Hematopoietic multipotent progenitor cell treated with erythropoietin and hydrocortisone succinate and interleukin-3 and kit ligand, for 8 days (in vitro differentiated cells): ENCODE data around the gene PLEKHG2.
"Not testable (repeated sequence)": the region's sequence is repeated elsewhere in the genome, so short reads cannot be mapped to it uniquely, and the experiment has no call there.

Experiments
- DNase-seq: peaks from one replicate; pipeline ENCODE4 v3.0.0-alpha.2; 2015

Gene PLEKHG2

DNA sequence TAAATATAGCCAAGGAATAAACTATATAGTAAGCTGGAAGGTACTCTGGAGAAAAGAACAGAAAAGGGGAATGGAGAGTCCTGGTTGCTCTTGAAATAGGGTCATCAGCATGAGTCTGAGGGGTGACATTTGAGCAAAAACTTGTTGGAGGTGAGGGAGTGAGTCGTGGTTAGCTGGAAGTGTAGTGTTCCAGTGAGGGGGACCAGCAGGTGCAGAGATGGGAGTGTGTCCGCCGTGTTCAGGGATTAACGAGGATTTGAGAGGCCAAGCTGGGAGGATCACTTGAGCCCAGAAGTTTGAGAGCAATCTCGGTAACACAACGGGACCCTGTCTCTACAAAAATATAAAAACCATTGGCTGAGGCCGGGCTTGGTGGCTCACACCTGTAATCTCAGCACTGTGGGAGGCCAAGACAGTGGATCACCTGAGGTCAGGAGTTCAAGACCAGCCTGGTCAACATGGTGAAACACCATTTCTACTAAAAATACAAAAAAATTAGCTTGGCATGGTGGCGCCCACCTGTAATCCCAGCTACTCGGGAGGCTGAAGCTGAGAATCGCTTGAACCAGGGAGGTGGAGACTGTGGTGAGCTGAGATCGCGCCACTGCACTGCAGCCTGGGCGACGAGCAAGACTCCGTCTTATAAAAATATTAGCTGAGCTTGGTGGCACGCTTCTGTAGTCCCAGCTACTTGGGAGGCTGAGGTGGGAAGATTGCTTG, 34.1 kb downstream of the PLEKHG2 start:
- no peak for DNase-seq

DNA sequence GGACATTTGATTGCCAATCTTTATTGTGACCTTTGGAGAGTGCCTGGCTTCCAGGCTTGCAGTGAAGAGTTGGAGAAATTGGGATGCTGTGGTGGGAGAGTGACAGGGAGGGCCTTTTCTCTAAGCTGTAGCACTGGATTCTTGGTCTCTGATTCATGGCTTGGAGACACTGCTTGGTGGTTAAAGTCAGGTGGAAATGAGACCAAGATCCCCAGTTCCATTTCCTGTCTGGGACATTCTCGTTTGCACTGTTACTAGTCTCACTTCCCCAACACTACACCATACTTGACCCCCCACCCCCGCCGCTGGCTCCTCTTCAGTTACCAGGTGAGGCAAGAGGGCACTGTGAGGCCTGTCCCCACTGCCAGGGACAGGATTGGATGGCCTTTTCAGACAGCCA, 35.8 kb downstream of the PLEKHG2 start:
- DNase-seq = no peak

GRCh38 chr19:39449116-39449797, 36.8 kb downstream of the PLEKHG2 start:
- no peak for DNase-seq

GRCh38 chr19:39451257-39451656, 38.8 kb downstream of the PLEKHG2 start:
- not testable (repeated sequence) for DNase-seq

GRCh38 chr19:39463403-39463802, 50.9 kb downstream of the PLEKHG2 start:
- no peak for DNase-seq

DNA sequence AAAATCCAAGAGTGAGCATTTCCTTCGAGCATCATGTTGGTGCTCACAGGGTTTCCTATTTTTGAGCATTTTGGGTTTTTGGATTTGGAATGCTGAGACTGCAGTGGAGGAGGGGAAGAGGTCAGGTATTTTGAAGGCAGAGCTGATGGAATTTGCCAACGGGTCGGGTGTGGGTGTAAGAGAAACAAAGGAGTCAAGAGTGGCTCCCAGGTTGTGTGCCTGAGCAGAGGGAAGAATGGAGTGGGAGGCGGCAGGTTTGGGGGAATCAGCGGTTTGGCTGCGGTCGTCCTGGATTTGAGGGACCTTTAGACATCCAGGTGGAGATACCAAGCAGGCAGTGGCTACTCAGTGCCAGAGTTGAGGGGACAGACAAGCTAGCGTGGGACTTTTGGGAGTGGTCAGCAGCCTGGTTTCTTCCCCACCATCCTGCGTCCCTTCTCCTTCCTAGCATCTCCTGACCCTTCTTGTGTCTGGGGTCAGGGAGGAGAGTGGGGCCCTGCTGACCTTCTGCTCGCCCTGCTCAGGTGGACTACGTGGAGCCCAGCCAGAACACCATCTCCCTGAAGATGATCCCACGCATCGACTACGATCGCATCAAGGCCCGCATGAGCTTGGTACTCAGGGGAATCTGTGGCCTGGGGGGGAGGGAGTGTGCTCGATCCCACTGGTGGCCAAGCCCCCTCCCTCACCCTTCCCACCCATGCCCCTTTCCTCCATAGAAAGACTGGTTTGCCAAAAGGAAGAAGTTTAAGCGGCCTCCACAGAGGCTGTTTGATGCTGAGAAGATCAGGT, 53.7 kb downstream of the PLEKHG2 start:
- no peak for DNase-seq

- no peak for DNase-seq
Observed at GRCh38 chr19:39467941-39468340, 55.5 kb downstream of the PLEKHG2 start.

- DNase-seq = no peak
Observed at GRCh38 chr19:39469036-39469435, 56.6 kb downstream of the PLEKHG2 start.

- no peak for DNase-seq
Observed at GRCh38 chr19:39469567-39469966, 57.1 kb downstream of the PLEKHG2 start.

DNA sequence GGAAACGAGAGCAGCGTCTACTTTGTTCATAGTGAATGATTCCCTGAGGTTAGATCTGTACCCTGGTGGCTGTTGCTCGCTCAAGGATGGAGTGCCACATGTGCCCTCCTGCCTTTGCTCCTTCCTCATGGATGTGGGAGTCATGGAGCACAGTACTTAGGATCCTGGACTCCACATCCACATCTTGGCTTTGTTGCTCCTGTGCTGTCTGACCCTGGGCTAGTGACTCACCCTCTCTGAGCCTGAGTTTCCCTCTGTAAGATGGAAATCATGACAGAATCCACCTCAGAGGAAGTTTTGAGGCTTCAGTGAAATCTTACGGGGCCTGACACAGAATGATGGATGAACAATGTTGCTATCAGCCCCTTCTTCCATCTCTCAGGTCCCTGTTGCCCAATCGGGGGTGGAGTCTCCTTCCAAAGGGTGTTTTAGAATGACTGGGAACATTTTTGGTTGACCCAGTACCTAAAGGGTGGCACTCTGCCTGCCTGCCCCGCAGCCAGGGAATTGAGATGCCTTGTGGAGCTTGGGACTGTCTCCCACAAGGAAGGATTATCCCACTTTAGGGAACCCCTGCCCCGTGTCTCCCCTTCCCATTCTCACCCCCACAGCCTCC, 58.4 kb downstream of the PLEKHG2 start:
- DNase-seq = no peak

DNA sequence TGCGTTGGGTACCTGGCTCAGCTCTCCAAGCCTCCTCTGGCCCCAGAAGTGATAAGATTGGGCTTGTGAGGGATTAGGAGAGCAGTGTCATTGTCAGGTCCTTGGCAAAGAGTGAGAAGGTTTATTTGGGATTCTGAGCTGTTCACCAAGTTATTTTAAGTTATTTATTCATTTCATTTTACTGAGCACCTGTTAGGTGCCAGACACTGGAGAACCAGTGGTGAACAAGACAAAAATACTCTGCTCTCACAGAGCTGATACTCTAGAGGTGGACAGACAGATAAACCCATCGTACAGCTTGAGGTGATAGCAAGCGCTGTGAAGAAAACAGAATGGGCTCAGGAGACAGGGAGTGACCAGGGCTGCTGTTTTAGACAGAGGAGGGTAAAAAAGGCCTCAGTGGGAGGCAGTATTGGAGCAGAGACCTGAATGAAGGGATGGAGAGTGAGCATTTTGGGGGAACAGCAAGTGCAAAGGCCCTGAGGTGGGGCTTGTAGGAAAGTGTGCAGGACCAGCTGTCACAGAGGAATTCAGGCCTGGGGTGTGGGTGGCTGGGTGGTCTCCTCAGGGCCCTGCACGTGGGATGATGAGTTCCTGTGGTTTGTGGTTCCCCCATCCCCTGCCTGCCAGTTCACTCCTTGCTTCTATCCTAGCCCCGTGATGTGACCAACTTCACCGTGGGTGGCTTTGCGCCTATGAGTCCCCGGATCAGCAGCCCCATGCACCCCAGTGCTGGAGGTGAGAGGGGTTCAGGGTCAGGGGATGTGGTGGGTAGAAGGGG, 59.5 kb downstream of the PLEKHG2 start:
- no peak for DNase-seq

GRCh38 chr19:39472746-39473442, 60.4 kb downstream of the PLEKHG2 start:
- DNase-seq = no peak

GRCh38 chr19:39473443-39473960, 61.0 kb downstream of the PLEKHG2 start:
- no peak for DNase-seq

GRCh38 chr19:39474139-39474620, 61.7 kb downstream of the PLEKHG2 start:
- DNase-seq = peak; percentile 34

DNA sequence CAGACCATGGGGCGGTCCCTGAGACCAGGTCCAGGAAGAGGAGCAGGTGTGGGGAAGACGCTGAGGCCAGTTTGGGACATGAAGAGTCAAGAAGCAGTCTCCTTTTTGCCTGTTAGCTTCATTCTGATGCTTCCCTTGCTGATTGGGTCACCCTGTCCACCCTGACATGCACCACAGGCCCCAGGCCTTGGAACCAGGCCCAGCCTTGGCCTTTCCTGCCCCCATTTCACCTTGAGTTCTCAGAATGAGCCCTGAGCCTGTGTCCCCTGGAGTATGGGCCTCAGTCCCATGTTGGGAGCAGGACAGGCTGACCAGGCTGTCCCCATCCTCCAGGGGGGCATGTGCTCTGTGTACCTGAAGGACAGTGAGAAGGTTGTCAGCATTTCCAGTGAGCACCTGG, 63.3 kb downstream of the PLEKHG2 start:
- no peak for DNase-seq
